ENCODE measurements around the gene AGTRAP. TPM values are rescaled to one million over a fixed set of nuclear protein-coding genes. Genes with fewer than 3 reads are reported as not detected.

The AGTRAP gene
- total RNA-seq, 1 experiment from 2014 or later: 30.4 TPM

- H3K36me3 Mint-ChIP-seq (ENCODE audit: insufficient read depth, unreplicated experiment): peaks cover 4% of the 10 kb centered on the region
- H3K4me3 Mint-ChIP-seq (ENCODE audit: low read depth, unreplicated experiment): no peak overlapping the region
- H3K27me3 Mint-ChIP-seq (ENCODE audit: unreplicated experiment): peaks cover 33% of the 10 kb centered on the region
- H3K4me1 Mint-ChIP-seq (ENCODE audit: low read depth, unreplicated experiment): peaks cover 7% of the 10 kb centered on the region
- H3K27ac Mint-ChIP-seq (ENCODE audit: unreplicated experiment): no peak overlapping the region
- no peaks in the 10 kb centered on the region for H3K9me3 Mint-ChIP-seq (ENCODE audit: low read depth, unreplicated experiment)
- DNase-seq: no peak
- no TSS peak for BruUV-seq (replicated peaks)
- TF ChIP-seq CTCF (IDR thresholded peaks at IDR 0.05; ENCODE audit: unreplicated experiment): no peak
- CTCF ChIA-PET: interaction anchor here (0.6 to 1.5 kb wide), 2 partner anchors 23 to 45 kb away, joined by 5 to 8 read pairs; partner anchors contain the start of gene FBXO6
- intact Hi-C loops (cut with micrococcal nuclease; ENCODE audit: unreplicated experiment): no loop called here
Measured at GRCh38 chr1:11708554-11709350, 27.2 kb upstream of the AGTRAP start.

- H3K4me1 Mint-ChIP-seq (ENCODE audit: low read depth, unreplicated experiment): peaks cover 7% of the 10 kb centered on the region
- CTCF ChIA-PET: interaction anchor here (0.8 to 1.1 kb wide), 3 partner anchors 17 to 47 kb away, joined by 3 to 4 read pairs (median 3); partner anchors contain the start of gene FBXO6
- no peak for DNase-seq
- no peak overlapping the region for H3K27ac Mint-ChIP-seq (ENCODE audit: unreplicated experiment)
- intact Hi-C loops (cut with micrococcal nuclease; ENCODE audit: unreplicated experiment): no loop called here
- H3K27me3 Mint-ChIP-seq (ENCODE audit: unreplicated experiment): peaks cover 54% of the 10 kb centered on the region
- no peak for TF ChIP-seq CTCF (IDR thresholded peaks at IDR 0.05; ENCODE audit: unreplicated experiment)
- H3K4me3 Mint-ChIP-seq (ENCODE audit: low read depth, unreplicated experiment): no peak overlapping the region
- H3K9me3 Mint-ChIP-seq (ENCODE audit: low read depth, unreplicated experiment): no peaks in the 10 kb centered on the region
- no TSS peak for BruUV-seq (replicated peaks)
- no peaks in the 10 kb centered on the region for H3K36me3 Mint-ChIP-seq (ENCODE audit: insufficient read depth, unreplicated experiment)
Measured at GRCh38 chr1:11711490-11711889, 24.4 kb upstream of the AGTRAP start.

- Mint-ChIP-seq H3K36me3 (ENCODE audit: insufficient read depth, unreplicated experiment) (no peaks in the 10 kb centered on the region), H3K9me3 (ENCODE audit: low read depth, unreplicated experiment) (no peaks in the 10 kb centered on the region), H3K27ac (ENCODE audit: unreplicated experiment) (no peak overlapping the region), H3K4me3 (ENCODE audit: low read depth, unreplicated experiment) (no peak overlapping the region), H3K4me1 (ENCODE audit: low read depth, unreplicated experiment) (peaks cover 7% of the 10 kb centered on the region), H3K27me3 (ENCODE audit: unreplicated experiment) (peaks cover 53% of the 10 kb centered on the region)
- CTCF ChIA-PET: no interaction called here
- intact Hi-C loops (cut with micrococcal nuclease; ENCODE audit: unreplicated experiment): no loop called here
- BruUV-seq (replicated peaks): no TSS peak
- no peak for TF ChIP-seq CTCF (IDR thresholded peaks at IDR 0.05; ENCODE audit: unreplicated experiment)
- DNase-seq: no peak
Measured at GRCh38 chr1:11712285-11712684, 23.7 kb upstream of the AGTRAP start.

GRCh38 chr1:11713095-11713494 is 22.8 kb upstream of the AGTRAP start:
- no peak for DNase-seq
- no peak overlapping the region for H3K27ac Mint-ChIP-seq (ENCODE audit: unreplicated experiment)
- H3K36me3 Mint-ChIP-seq (ENCODE audit: insufficient read depth, unreplicated experiment): no peaks in the 10 kb centered on the region
- no TSS peak for BruUV-seq (replicated peaks)
- TF ChIP-seq CTCF (IDR thresholded peaks at IDR 0.05; ENCODE audit: unreplicated experiment): no peak
- intact Hi-C loops (cut with micrococcal nuclease; ENCODE audit: unreplicated experiment): no loop called here
- CTCF ChIA-PET: no interaction called here
- no peaks in the 10 kb centered on the region for H3K9me3 Mint-ChIP-seq (ENCODE audit: low read depth, unreplicated experiment)
- H3K27me3 Mint-ChIP-seq (ENCODE audit: unreplicated experiment): peaks cover 49% of the 10 kb centered on the region
- H3K4me1 Mint-ChIP-seq (ENCODE audit: low read depth, unreplicated experiment): peaks cover 7% of the 10 kb centered on the region
- H3K4me3 Mint-ChIP-seq (ENCODE audit: low read depth, unreplicated experiment): no peak overlapping the region
